Uterus (tissue), 4 donors: Measurements from ENCODE around the gene SPOCD1. TPM values are rescaled to one million over a fixed set of nuclear protein-coding genes. Genes with fewer than 3 reads are reported as not detected.

Experiments used
- DNase-seq, 2 donors: peaks; one replicate each; pipeline ENCODE4 v3.0.0-alpha.2; 2019 to 2020
- H3K27ac ChIP-seq, 2 donors: fragments of 200-600 bp; sonication (generic); 1 replicate in 1 of 2; 2 replicates in 1 of 2; pipeline ENCODE4 v1.5.1; 2016 to 2018
- H3K27me3 ChIP-seq, 2 donors: fragments of 200-600 bp; sonication (generic); one replicate each; pipeline ENCODE4 v1.5.1; 2018 to 2019; ENCODE audit warnings: control low read depth in 1 of 2
- H3K36me3 ChIP-seq, 2 donors: fragments of 200-600 bp; sonication (generic); one replicate each; pipeline ENCODE4 v1.5.1; 2019; ENCODE audit warnings: control low read depth in 1 of 2
- H3K4me1 ChIP-seq, 2 donors: fragments of 200-600 bp; sonication (generic); one replicate each; pipeline ENCODE4 v1.5.1; 2018 to 2019; ENCODE audit warnings: control low read depth in 1 of 2
- H3K4me3 ChIP-seq, 2 donors: fragments of 200-600 bp; sonication (generic); 1 replicate in 1 of 2; 2 replicates in 1 of 2; pipeline ENCODE4 v1.5.1; 2018 to 2019; ENCODE audit warnings: mild to moderate bottlenecking in 1 of 2
- H3K9me3 ChIP-seq, 2 donors: fragments of 200-600 bp; sonication (generic); one replicate each; pipeline ENCODE4 v1.5.1; 2019; ENCODE audit warnings: control low read depth in 1 of 2
- POLR2A ChIP-seq, 2 donors: fragments of 450-650 bp; IDR thresholded peaks; one replicate each; pipeline ENCODE4 v1.6.1; 2016; ENCODE audit warnings: antibody characterized with exemption in 2 of 2, mild to moderate bottlenecking in 1 of 2, moderate library complexity in 1 of 2
- intact Hi-C: fragments of 100-400 bp; cut with DNase I; formaldehyde crosslinking; loops from one replicate; pipeline ENCODE4 v1.15.1; 2023; ENCODE audit warnings: low total_unique reads
- total RNA-seq, 4 donors: library from RNA; depleted of rRNA in 3 of 4; stranded (reverse); fragments of >200 nt in 3 of 4; gene quantifications; one replicate each; pipeline versions ENCODE4 v1.1.0 to v1.2.4, GENCODE V29; 2014 to 2023
- TF ChIP-seq, protein P1 (sequence below), 4 experiments: fragments of 200-600 bp in 2 of 4; fragments of 450-650 bp in 2 of 4; sonication (generic) in 2 of 4; IDR thresholded peaks; one replicate each; pipeline ENCODE4 v1.5.1; 2016 to 2019; ENCODE audit warnings: antibody characterized with exemption in 4 of 4, mild to moderate bottlenecking in 2 of 4, moderate library complexity in 1 of 4
- donor health status: DM: yes; HTN: yes; CAD: no.

Gene SPOCD1
- total RNA-seq, 4 donors from 2014 or later, result 1.2 to 1.5 TPM; not detected in 2

DNA sequence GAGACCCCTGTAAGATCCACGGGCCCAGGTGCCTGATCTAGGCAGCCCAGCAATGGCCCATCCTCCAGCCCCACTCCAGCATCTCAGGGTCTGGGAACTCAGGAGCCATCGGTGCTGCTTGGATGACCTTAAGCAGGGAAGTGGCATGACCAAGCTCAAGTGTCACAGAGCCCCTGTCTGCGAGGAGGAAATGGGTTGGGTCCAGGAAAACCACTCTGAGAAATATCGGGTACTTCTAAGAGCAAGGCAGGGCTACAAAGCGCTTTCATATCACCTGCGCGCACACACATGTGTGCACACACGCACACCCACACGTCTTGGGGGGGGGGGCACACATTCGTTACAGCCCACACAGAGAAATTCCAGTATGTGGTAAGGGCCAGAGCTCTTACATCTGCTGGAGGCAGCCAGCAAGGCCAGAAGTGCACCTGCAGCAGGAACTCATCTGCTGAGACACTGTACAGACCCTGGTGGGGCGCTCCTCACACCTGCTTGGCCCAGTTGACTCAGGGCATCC is 32.6 kb upstream of the SPOCD1 start:
- Histone ChIP-seq H3K27me3 (no peaks in the 10 kb centered on the region), H3K27ac (no peak overlapping the region), H3K9me3 (no peaks in the 10 kb centered on the region), H3K4me3 (no peak overlapping the region), H3K4me1 (no peaks in the 10 kb centered on the region), H3K36me3 (no peaks in the 10 kb centered on the region)
- intact Hi-C loops, result no loop called here
- TF ChIP-seq, protein P1, sequence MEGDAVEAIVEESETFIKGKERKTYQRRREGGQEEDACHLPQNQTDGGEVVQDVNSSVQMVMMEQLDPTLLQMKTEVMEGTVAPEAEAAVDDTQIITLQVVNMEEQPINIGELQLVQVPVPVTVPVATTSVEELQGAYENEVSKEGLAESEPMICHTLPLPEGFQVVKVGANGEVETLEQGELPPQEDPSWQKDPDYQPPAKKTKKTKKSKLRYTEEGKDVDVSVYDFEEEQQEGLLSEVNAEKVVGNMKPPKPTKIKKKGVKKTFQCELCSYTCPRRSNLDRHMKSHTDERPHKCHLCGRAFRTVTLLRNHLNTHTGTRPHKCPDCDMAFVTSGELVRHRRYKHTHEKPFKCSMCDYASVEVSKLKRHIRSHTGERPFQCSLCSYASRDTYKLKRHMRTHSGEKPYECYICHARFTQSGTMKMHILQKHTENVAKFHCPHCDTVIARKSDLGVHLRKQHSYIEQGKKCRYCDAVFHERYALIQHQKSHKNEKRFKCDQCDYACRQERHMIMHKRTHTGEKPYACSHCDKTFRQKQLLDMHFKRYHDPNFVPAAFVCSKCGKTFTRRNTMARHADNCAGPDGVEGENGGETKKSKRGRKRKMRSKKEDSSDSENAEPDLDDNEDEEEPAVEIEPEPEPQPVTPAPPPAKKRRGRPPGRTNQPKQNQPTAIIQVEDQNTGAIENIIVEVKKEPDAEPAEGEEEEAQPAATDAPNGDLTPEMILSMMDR (IDR thresholded peaks at IDR 0.05), result no peak
- no peak for TF ChIP-seq POLR2A (IDR thresholded peaks at IDR 0.05)
- DNase-seq, result no peak

DNA sequence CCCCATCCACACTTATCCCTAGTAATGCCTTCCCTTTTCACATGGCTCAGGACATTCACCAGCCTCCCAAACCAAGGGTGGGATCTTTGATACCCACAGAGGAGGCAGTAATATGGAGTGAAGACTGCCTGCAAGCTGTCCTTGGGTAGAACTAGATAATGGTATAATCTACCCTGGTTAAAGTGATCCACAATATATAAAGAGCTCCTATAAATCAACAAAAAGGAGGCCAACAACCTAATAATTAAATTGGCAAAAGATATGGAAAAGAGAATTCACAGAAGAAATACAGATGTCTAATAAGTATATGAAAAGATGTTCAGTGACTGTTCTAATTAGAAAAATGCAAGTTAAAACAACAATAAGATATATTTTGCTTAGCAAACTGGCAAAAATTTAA is 30.7 kb upstream of the SPOCD1 start:
- H3K4me1 ChIP-seq, result no peaks in the 10 kb centered on the region
- no peaks in the 10 kb centered on the region for H3K27me3 ChIP-seq
- DNase-seq, result no peak
- H3K4me3 ChIP-seq, result no peak overlapping the region
- no peaks in the 10 kb centered on the region for H3K9me3 ChIP-seq
- H3K27ac ChIP-seq, result no peak overlapping the region
- H3K36me3 ChIP-seq, result no peaks in the 10 kb centered on the region
- intact Hi-C loops, result no loop called here
- TF ChIP-seq, protein P1 (IDR thresholded peaks at IDR 0.05), result no peak
- TF ChIP-seq POLR2A (IDR thresholded peaks at IDR 0.05), result no peak

DNA sequence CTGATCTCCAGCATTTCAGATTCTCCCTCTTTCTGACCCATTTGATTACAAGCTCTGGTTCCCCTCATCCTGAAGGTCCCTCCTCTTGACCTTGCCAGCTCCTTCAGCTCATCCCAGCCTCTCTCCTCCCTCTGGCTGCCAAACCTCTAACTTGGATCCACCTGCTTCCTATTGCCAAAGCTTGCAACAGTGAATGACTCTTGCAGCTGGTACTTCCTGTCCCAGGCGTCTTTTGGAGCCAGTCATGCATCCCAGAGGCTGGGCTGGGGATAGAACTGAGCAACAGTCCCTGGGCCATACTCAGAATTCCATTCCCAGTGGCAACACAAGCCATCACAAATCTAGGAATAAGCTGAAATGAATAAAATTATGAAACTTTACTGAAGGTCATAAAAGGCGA is 27.7 kb upstream of the SPOCD1 start:
- H3K27me3 ChIP-seq, result no peaks in the 10 kb centered on the region
- H3K4me3 ChIP-seq, result no peak overlapping the region
- intact Hi-C loops, result no loop called here
- H3K4me1 ChIP-seq, result no peaks in the 10 kb centered on the region
- no peaks in the 10 kb centered on the region for H3K36me3 ChIP-seq
- TF ChIP-seq, protein P1 (IDR thresholded peaks at IDR 0.05), result no peak
- TF ChIP-seq POLR2A (IDR thresholded peaks at IDR 0.05), result no peak
- no peak for DNase-seq
- H3K9me3 ChIP-seq, result no peaks in the 10 kb centered on the region
- no peak overlapping the region for H3K27ac ChIP-seq

DNA sequence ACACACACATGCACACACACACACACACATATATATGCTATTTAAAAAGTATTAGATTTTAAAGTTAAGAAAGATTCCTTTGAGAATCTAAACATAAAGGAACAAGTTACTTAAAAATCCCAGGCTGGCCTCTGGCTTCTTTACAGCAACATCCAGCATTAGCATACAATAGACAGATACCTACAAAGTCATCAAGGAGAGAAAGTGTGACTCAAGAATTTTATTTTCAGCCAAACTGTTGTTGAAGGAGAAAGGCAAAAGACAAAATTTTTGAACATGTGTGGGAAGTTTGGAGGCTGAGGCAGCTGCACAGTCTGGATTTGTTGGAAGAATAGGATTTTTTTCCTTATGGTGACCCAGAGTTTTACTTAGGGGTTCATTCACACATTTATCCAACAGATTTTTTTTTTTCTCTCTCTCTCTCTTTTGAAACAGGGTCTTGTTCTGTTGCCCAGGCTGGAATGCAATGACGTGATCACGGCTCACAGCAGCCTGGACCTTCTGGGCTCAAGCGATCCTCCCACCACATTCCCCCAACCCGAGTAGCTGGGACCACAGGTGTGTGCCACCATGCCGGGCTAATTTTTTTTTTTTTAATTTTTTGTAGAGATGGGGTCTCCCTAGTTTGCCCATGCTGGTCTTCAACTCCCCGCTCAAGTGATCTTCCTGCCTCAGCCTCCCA is 24.0 kb upstream of the SPOCD1 start:
- intact Hi-C loops, result no loop called here
- no peak overlapping the region for H3K27ac ChIP-seq
- H3K9me3 ChIP-seq, result no peaks in the 10 kb centered on the region
- DNase-seq, result no peak
- TF ChIP-seq, protein P1 (IDR thresholded peaks at IDR 0.05), result no peak
- no peak for TF ChIP-seq POLR2A (IDR thresholded peaks at IDR 0.05)
- no peaks in the 10 kb centered on the region for H3K36me3 ChIP-seq
- no peak overlapping the region for H3K4me3 ChIP-seq
- no peaks in the 10 kb centered on the region for H3K4me1 ChIP-seq
- H3K27me3 ChIP-seq, result no peaks in the 10 kb centered on the region

DNA sequence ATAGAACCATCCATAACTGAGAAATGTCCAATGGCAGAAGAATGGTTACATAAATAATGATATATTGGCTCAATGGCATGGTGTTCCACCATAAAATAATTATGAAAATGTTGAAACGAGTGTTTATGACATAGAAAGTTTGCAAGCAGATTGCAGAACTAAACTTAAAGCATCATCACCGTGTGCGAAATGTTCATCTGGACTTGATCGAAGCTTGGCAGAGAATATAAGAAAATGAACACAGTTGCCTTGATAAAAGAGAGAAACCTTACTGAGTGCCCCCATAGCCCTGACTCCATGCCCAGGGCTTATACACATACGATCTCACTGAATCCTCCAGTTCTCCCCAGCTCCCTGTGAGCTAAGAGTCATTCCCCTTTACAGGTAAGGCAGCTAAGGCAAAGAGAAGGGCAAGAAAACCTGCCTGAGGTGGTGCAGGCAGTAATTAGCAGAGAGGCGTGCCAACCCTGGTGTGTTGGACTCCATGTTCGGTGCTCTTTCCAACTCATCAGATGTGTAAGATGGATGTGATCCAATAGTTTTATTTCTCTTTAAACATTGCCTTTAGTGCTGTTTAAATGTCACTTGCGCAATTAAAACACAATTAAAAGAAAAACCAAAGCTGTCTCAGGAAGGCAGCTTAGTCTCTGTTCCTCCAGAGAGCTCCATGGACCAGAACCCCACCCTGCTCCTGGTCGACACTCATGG is 21.8 kb upstream of the SPOCD1 start:
- H3K36me3 ChIP-seq, result no peaks in the 10 kb centered on the region
- DNase-seq, result no peak
- no peak overlapping the region for H3K4me3 ChIP-seq
- no peaks in the 10 kb centered on the region for H3K4me1 ChIP-seq
- TF ChIP-seq POLR2A (IDR thresholded peaks at IDR 0.05), result no peak
- TF ChIP-seq, protein P1 (IDR thresholded peaks at IDR 0.05), result no peak
- no peaks in the 10 kb centered on the region for H3K27me3 ChIP-seq
- H3K27ac ChIP-seq, result no peak overlapping the region
- no peaks in the 10 kb centered on the region for H3K9me3 ChIP-seq
- intact Hi-C loops, result no loop called here
